ENCODE data around the gene SAA1.
"Not testable (repeated sequence)": the region's sequence is repeated elsewhere in the genome, so short reads cannot be mapped to it uniquely, and the experiment has no call there.

Gene SAA1

GRCh38 chr11:18254781-18255361, 11.2 kb upstream of the SAA1 start:
- in situ Hi-C loops (cut with HindIII; ENCODE audit: low sequenced_read_pairs), result no loop called here

DNA sequence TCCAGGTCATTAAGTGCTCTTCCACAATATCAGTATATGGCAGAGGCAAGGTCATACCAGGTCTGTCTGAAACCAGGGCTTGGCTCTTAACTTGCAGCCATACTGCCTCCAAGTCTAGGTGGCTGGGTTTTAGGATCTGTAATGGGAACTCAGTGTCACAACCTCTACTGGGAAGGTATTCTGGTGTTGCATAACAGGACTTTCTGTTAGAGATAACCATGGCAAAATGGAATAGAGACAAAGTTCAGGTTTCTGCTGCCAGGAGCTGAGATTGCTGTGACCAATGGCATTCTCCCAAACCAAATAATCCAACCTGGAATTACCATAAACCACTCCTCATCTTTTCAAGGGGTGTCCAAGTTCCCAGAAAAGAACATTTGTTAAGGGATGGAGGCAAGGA, 6.8 kb upstream of the SAA1 start:
- in situ Hi-C loops (cut with HindIII; ENCODE audit: low sequenced_read_pairs), result no loop called here

- in situ Hi-C loops (cut with HindIII; ENCODE audit: low sequenced_read_pairs), result no loop called here
Observed at GRCh38 chr11:18261721-18262120, 4.3 kb upstream of the SAA1 start.

DNA sequence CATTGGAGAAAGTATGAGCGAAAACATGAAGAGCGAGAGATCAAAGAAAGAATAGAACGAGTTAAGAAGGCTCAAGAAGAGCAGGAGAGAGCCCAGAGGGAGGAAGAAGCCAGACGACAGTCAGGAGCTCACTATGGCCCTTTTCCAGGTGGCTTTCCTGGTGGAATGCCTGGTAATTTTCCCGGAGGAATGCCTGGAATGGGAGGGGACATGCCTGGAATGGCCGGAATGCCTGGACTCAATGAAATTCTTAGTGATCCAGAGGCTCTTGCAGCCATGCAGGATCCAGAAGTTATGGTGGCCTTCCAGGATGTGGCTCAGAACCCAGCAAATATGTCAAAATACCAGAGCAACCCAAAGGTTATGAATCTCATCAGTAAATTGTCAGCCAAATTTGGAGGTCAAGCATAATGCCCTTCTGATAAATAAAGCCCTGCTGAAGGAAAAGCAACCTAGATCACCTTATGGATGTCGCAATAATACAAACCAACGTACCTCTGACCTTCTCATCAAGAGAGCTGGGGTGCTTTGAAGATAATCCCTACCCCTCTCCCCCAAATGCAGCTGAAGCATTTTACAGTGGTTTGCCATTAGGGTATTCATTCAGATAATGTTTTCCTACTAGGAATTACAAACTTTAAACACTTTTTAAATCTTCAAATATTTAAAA, 3.2 kb upstream of the SAA1 start:
- in situ Hi-C loops (cut with HindIII; ENCODE audit: low sequenced_read_pairs), result not testable (repeated sequence)

DNA sequence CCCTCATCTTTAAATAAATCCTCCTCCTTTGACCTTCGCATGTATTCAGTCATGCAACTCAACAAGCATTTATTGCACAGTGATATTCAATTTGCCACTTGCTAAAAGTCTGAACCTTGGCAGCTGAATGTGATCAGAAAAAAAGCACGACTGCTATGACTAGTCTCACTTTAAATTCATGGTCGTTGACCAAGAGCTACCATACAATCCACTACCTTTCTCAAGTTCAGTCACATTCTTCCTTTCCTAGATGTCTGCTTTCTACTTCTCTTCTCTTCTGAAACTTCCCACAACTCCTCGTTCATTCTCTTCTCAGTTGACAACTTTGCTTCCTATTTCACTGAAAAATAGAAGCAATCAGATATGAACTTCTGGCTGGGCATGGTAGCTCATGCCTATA, 2.0 kb upstream of the SAA1 start:
- in situ Hi-C loops (cut with HindIII; ENCODE audit: low sequenced_read_pairs), result no loop called here

DNA sequence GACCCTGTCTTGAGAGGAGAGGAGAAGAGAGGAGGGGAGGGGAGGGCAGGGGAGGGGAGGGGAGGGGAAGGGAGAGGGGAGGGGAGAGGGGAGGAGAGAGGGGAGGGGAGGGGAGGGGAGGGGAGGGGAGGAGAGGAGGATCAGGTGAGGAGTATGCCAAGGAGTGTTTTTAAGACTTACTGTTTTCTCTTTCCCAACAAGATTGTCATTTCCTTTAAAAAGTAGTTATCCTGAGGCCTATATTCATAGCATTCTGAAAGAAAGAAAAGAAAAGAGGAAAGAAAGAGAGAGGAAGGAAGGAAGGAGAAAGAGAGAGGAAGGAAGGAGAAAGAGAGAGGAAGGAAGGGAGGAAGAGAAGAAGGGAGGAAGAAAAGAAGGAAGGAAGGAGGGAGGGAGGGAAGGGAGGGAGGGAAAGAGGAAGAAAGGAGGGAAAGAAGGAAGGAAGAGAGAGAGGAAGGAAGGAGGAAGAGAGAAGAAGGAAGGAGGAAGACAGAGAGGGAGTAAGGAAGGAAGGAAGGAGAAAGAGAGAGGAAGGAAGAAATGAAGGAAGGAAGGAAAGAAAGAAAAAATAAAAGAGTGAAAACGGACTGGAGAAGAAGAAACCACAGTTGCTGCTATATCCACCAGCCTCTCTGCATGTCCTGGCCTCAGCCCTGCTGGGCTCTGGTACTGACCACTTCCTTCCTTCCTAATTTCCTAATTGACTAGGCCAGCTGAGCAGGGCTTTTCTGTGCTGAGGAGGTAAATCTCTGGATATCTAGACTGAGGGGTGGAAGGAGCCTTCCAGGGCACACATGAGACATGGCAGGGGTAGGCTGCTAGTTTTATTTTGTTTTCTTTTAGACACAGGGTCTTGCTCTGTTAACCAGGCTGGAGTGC, 1.1 kb upstream of the SAA1 start:
- in situ Hi-C loops (cut with HindIII; ENCODE audit: low sequenced_read_pairs), result no loop called here

DNA sequence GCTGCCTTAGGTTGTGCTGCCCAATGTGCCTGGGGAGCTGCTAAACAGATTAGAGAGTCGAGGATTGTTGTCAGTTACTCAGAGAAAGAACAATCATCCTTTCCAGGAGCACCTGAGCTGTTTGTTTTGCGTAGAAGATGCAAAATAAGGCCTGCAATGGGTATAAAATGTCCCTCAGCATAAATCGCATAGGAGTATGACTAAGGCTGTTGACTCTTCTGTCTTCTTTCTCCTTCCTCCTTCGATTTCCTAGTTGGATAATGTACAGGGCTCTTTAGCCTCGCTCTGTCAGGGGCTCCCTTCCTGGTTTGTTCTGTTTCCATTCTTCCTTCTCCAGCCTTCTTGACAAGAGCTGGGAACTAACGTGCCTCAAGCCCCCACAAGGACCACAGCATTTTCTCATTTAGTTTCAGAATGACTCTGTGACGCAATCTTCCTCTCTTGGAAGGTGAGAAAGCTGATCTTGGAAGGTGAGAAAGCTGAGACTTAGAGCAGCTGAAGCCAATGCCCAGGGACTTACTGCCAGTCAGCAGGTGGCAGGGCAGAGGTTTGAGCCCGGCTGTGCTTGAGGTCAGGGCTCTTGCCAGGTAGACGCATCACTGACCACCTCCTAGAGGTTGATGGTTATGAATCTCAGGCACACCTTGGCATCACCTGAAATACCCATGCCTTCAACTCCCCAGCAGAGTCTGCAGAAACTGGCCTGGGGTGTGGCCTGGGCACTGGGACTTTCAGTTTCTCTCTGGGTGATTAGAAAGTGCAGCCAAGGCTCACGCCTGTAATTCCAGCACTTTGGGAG, 1.5 kb downstream of the SAA1 start:
- in situ Hi-C loops (cut with HindIII; ENCODE audit: low sequenced_read_pairs), result not testable (repeated sequence)

- in situ Hi-C loops (cut with HindIII; ENCODE audit: low sequenced_read_pairs), result not testable (repeated sequence)
Observed at GRCh38 chr11:18269252-18269651, 3.2 kb downstream of the SAA1 start.

- in situ Hi-C loops (cut with HindIII; ENCODE audit: low sequenced_read_pairs), result no loop called here
Observed at GRCh38 chr11:18270102-18270501, 4.0 kb downstream of the SAA1 start.

- in situ Hi-C loops (cut with HindIII; ENCODE audit: low sequenced_read_pairs), result no loop called here
Observed at GRCh38 chr11:18271206-18271605, 5.1 kb downstream of the SAA1 start.

- in situ Hi-C loops (cut with HindIII; ENCODE audit: low sequenced_read_pairs), result no loop called here
Observed at GRCh38 chr11:18277565-18278271, 11.7 kb downstream of the SAA1 start.

GRCh38 chr11:18280438-18281045, 14.5 kb downstream of the SAA1 start:
- in situ Hi-C loops (cut with HindIII; ENCODE audit: low sequenced_read_pairs), result no loop called here

DNA sequence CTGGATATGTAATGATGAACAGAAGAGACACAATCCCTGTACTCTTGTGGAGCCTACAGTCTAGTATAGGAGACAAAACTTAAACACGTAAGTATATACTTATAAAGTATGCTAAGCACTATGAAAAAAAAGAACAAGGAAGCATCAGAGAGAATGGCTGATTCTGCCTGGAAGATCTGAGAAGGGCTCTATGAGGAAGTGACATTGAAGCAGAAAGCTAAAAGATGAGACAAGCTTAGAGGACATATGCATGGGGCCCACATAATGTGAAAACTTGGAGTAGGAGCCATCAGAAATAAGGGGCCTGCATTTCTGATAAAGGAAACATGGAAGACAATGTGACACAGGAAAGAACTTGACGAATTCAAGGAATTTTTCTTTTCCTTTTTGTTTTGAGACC, 16.6 kb downstream of the SAA1 start:
- in situ Hi-C loops (cut with HindIII; ENCODE audit: low sequenced_read_pairs), result no loop called here

DNA sequence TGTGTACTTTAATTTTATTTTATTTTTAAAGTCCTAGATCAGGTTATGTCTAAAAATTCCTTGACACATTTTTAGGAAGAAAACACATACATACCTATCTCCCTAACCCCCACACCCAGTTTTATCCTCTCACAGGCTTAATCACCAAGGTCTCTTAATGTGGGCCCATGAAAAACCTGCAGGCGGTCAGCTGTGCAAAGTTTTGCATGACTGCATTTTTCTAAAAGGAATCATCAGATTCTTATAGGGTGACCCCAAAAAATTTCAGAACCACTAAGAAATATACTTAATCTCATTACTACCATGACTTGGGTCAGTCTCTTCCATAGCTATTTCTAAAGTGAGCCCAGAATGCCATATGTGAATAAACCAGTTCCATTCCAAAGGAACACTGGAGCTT, 19.8 kb downstream of the SAA1 start:
- in situ Hi-C loops (cut with HindIII; ENCODE audit: low sequenced_read_pairs), result no loop called here

GRCh38 chr11:18288911-18289310, 22.8 kb downstream of the SAA1 start:
- in situ Hi-C loops (cut with HindIII; ENCODE audit: low sequenced_read_pairs), result no loop called here

DNA sequence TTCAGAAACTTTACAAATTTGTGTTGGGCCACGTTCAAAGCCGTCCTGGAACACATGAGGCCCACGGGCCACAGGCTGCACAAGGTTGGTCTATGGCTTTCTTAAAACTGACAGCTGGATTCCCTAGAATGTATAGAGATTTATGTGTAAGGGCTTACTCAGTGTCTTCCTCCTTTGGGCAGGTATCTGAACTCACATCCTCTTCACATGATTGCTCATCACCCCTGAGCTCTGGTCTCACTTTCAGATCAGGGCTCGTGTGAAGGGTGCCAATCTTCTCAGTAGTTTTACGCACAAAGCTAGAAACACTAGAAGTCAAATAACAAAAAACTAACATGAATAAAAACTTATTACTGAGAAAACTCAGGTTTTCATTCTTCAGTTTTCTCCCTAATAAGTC, 28.8 kb downstream of the SAA1 start:
- in situ Hi-C loops (cut with HindIII; ENCODE audit: low sequenced_read_pairs), result no loop called here

DNA sequence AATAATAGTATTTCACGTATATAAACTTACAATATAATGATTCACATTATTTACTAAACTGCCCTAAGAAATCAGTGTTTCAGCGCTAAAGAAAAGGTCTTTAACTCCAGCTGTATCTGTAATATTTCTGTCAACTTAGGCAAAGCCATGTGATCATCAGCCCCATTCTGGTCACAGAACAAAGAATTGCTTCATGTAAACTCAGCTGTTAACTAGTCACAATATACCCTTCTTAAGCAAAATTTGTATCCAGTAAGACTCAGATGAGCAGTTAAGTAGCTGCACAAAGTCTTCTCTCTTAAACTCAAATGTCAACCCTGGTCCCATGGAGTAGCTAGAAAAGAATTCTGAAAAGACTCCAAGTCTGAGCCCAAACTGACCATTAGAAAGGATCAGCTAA, 29.3 kb downstream of the SAA1 start:
- in situ Hi-C loops (cut with HindIII; ENCODE audit: low sequenced_read_pairs), result no loop called here

GRCh38 chr11:18299721-18300120, 33.7 kb downstream of the SAA1 start:
- in situ Hi-C loops (cut with HindIII; ENCODE audit: low sequenced_read_pairs), result no loop called here

- in situ Hi-C loops (cut with HindIII; ENCODE audit: low sequenced_read_pairs), result no loop called here
Observed at GRCh38 chr11:18304745-18305144, 38.7 kb downstream of the SAA1 start.

DNA sequence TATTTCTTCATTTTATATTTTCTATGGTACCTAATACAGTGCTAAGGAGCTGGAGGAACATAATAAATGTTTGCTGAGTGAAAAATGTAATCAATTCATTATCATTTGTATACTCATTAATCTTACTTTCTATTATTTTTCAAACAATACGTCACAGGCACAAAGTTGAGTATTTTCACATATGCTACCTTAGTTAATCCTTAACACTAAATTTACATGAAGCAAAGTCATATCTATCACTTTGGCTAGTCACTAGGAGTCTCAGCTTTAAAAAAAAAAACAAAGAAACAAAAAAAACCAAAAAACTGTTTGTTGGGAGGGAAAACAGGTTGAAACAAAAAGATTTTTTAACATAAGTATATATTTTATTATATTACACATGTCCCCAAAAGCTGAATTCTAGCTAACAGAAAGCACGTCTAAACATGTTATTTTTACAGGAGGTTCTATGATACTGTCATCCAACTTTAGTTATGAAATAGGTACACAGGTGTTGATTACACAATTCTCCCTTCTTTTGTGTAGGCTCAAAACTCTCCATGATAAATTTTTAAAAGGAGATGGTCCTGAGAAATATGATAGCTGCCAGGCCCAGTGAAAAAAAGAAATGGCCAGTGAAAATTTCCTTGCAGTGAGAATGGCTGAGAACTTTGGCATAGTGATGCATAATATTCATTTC, 41.5 kb downstream of the SAA1 start:
- in situ Hi-C loops (cut with HindIII; ENCODE audit: low sequenced_read_pairs), result no loop called here

Data from DLD1 (cell line).